Body of pancreas (tissue), 4 donors: ENCODE measurements around the gene HNRNPA1L2.
A peak's percentile ranks its signal among the peaks of the same experiment; 100 is the strongest.

Source experiments
- POLR2A ChIP-seq, 3 donors: fragments of 450-650 bp; IDR thresholded peaks; one replicate each; pipeline ENCODE4 v1.6.1; 2016; ENCODE audit warnings: antibody characterized with exemption in 3 of 3, mild to moderate bottlenecking in 2 of 3
- TF ChIP-seq, protein P1 (sequence below), 7 experiments: fragments of 450-650 bp in 4 of 7; fragments of 200-600 bp in 3 of 7; sonication (generic) in 3 of 7; IDR thresholded peaks; one replicate each; pipeline ENCODE4 v1.5.1; 2016 to 2019; ENCODE audit warnings: antibody characterized with exemption in 7 of 7

DNA sequence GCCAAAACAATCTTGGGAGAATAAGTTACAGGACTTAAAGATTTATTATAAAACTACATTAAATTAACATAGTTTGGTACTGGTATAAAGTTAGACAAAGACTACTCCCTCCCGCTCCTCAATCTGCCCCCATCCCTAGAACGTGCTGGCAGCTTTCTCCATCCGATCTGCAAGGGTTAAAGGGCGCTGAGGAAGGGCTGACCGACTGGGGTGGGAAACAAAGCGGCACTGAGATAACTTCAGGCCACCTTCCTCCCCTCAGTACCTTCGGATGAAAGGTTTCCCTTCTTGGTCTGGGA lies 9.6 kb downstream of the HNRNPA1L2 start:
- TF ChIP-seq, protein P1, sequence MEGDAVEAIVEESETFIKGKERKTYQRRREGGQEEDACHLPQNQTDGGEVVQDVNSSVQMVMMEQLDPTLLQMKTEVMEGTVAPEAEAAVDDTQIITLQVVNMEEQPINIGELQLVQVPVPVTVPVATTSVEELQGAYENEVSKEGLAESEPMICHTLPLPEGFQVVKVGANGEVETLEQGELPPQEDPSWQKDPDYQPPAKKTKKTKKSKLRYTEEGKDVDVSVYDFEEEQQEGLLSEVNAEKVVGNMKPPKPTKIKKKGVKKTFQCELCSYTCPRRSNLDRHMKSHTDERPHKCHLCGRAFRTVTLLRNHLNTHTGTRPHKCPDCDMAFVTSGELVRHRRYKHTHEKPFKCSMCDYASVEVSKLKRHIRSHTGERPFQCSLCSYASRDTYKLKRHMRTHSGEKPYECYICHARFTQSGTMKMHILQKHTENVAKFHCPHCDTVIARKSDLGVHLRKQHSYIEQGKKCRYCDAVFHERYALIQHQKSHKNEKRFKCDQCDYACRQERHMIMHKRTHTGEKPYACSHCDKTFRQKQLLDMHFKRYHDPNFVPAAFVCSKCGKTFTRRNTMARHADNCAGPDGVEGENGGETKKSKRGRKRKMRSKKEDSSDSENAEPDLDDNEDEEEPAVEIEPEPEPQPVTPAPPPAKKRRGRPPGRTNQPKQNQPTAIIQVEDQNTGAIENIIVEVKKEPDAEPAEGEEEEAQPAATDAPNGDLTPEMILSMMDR (IDR thresholded peaks at IDR 0.05): peak in 1 of 7 experiments; percentile 3
- TF ChIP-seq POLR2A (IDR thresholded peaks at IDR 0.05): no peak
